Measurements from ENCODE around the gene IL1RAPL2.
"Not testable (repeated sequence)": the region's sequence is repeated elsewhere in the genome, so short reads cannot be mapped to it uniquely, and the experiment has no call there.

The IL1RAPL2 gene

GRCh38 chrX:105190252-105190853, 624.4 kb downstream of the IL1RAPL2 start:
- no peak for DNase-seq

GRCh38 chrX:105191878-105192277, 625.9 kb downstream of the IL1RAPL2 start:
- no peak for DNase-seq

GRCh38 chrX:105209406-105209805, 643.4 kb downstream of the IL1RAPL2 start:
- no peak for DNase-seq

GRCh38 chrX:105210258-105210657, 644.3 kb downstream of the IL1RAPL2 start:
- no peak for DNase-seq

GRCh38 chrX:105211066-105211575, 645.1 kb downstream of the IL1RAPL2 start:
- DNase-seq = no peak

GRCh38 chrX:105219454-105220401, 653.7 kb downstream of the IL1RAPL2 start:
- no peak for DNase-seq

- DNase-seq = no peak
These were observed 654.6 kb downstream of the IL1RAPL2 start, which contains the start of gene TEX13A for GRCh38 chrX:105220636-105221035. Gene TEX13A (minus strand): TSS chrX:105220694. CDS start chrX:105220397, 297 bp downstream.

- no peak for DNase-seq
These were observed 655.4 kb downstream of the IL1RAPL2 start for GRCh38 chrX:105221374-105221773.

- DNase-seq = no peak
These were observed 660.5 kb downstream of the IL1RAPL2 start for GRCh38 chrX:105226499-105226898.

GRCh38 chrX:105228602-105229001, 662.6 kb downstream of the IL1RAPL2 start:
- DNase-seq = no peak

- DNase-seq = no peak
These were observed 663.1 kb downstream of the IL1RAPL2 start for GRCh38 chrX:105229146-105229545.

GRCh38 chrX:105237407-105237806, 671.4 kb downstream of the IL1RAPL2 start:
- not testable (repeated sequence) for DNase-seq

GRCh38 chrX:105241056-105241455, 675.1 kb downstream of the IL1RAPL2 start:
- no peak for DNase-seq

- no peak for DNase-seq
These were observed 694.5 kb downstream of the IL1RAPL2 start for GRCh38 chrX:105260291-105261043.

- no peak for DNase-seq
These were observed 697.2 kb downstream of the IL1RAPL2 start for GRCh38 chrX:105263171-105263570.

GRCh38 chrX:105263801-105264200, 697.8 kb downstream of the IL1RAPL2 start:
- DNase-seq = no peak

GRCh38 chrX:105265093-105265492, 699.1 kb downstream of the IL1RAPL2 start:
- no peak for DNase-seq

GRCh38 chrX:105266456-105266855, 700.5 kb downstream of the IL1RAPL2 start:
- no peak for DNase-seq

- no peak for DNase-seq
These were observed 701.2 kb downstream of the IL1RAPL2 start for GRCh38 chrX:105267167-105267566.

GRCh38 chrX:105269386-105269785, 703.4 kb downstream of the IL1RAPL2 start:
- no peak for DNase-seq

GRCh38 chrX:105273326-105273725, 707.3 kb downstream of the IL1RAPL2 start:
- no peak for DNase-seq

- DNase-seq = no peak
These were observed 708.1 kb downstream of the IL1RAPL2 start for GRCh38 chrX:105274091-105274490.

- DNase-seq = no peak
These were observed 711.1 kb downstream of the IL1RAPL2 start for GRCh38 chrX:105277132-105277531.

All from GOT3 (cell line).